ENCODE data around the gene USP35. TPM values are rescaled to one million over a fixed set of nuclear protein-coding genes. Genes with fewer than 3 reads are reported as not detected.

Gene USP35
- polyA plus RNA-seq, 12 donors, result 3.3 to 5.1 (median 4.5) TPM; not detected in 1

Other genes starting within 250 kb of the USP35 start
- 10 to 100 TPM in 11 of 12 donors, not detected in 1; 12.9 to 36.1 (median 25.1) TPM for gene INTS4, start 194.3 kb upstream of the USP35 start, polyA plus RNA-seq (ENCODE audit: insufficient read length in 12 of 12)
- 1 to 10 TPM in 7 of 12 donors, under 1 TPM in 3, not detected in 2; 0.92 to 2.2 (median 1.2) TPM for gene KCTD14, start 165.6 kb upstream of the USP35 start, polyA plus RNA-seq (ENCODE audit: insufficient read length in 12 of 12)
- under 1 TPM in 7 of 12 donors, not detected in 5; 0.14 to 0.81 (median 0.58) TPM for gene THRSP, start 125.1 kb upstream of the USP35 start, polyA plus RNA-seq (ENCODE audit: insufficient read length in 12 of 12)
- gene NDUFC2, start 109.1 kb upstream of the USP35 start, polyA plus RNA-seq (ENCODE audit: insufficient read length in 12 of 12), result 100 to 1,000 TPM in 10 of 12 donors, 10 to 100 TPM in 1, not detected in 1; 85.3 to 176 (median 151) TPM
- gene ALG8, start 49.3 kb upstream of the USP35 start, polyA plus RNA-seq (ENCODE audit: insufficient read length in 12 of 12), result 10 to 100 TPM in 11 of 12 donors, not detected in 1; 19.0 to 38.5 (median 27.0) TPM
- 1 to 10 TPM in 10 of 12 donors, not detected in 2; 6.2 to 8.0 (median 6.9) TPM for gene KCTD21, start 293 bp upstream of the USP35 start, polyA plus RNA-seq (ENCODE audit: insufficient read length in 12 of 12)
- gene GAB2, start 228.9 kb downstream of the USP35 start, polyA plus RNA-seq (ENCODE audit: insufficient read length in 12 of 12), result 10 to 100 TPM in 11 of 12 donors, not detected in 1; 11.2 to 19.4 (median 12.9) TPM

Measured in muscle of arm (tissue), 12 donors.